HG03280 (cell line): ENCODE results near the gene THBS3.
"Not testable (repeated sequence)": the region's sequence is repeated elsewhere in the genome, so short reads cannot be mapped to it uniquely, and the experiment has no call there.

Source experiments
- ATAC-seq: cut with Tn5 transposase; IDR thresholded peaks from one replicate; pipeline ENCODE4 v1.9.1; 2021; ENCODE audit warnings: mild to moderate bottlenecking, moderate library complexity; ENCODE audit not compliant: unreplicated experiment

THBS3 gene

DNA sequence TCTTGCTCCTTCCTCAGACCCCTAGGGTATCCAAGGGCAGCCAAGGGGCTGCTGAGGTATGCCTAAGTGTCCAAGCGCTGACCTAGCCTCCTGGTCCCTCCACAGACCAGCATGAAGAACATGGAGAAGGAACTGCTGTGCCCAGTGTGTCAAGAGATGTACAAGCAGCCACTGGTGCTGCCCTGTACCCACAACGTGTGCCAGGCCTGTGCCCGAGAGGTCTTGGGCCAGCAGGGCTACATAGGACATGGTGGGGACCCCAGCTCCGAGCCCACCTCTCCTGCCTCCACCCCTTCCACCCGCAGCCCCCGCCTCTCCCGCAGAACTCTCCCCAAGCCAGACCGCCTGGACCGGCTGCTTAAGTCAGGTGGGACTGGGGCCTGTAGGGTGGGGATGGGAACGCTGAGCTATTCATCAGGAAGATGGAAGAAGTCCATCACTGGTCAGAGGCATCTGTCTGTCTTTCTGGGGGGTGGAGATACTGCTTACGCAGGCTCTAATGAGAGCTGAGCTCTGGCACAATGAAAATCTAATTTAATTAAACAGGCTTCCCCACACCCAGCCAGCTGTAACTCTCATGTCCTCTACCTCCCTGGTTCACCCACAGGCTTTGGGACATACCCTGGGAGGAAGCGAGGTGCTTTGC lies 32.3 kb downstream of the THBS3 start:
- ATAC-seq: no peak

DNA sequence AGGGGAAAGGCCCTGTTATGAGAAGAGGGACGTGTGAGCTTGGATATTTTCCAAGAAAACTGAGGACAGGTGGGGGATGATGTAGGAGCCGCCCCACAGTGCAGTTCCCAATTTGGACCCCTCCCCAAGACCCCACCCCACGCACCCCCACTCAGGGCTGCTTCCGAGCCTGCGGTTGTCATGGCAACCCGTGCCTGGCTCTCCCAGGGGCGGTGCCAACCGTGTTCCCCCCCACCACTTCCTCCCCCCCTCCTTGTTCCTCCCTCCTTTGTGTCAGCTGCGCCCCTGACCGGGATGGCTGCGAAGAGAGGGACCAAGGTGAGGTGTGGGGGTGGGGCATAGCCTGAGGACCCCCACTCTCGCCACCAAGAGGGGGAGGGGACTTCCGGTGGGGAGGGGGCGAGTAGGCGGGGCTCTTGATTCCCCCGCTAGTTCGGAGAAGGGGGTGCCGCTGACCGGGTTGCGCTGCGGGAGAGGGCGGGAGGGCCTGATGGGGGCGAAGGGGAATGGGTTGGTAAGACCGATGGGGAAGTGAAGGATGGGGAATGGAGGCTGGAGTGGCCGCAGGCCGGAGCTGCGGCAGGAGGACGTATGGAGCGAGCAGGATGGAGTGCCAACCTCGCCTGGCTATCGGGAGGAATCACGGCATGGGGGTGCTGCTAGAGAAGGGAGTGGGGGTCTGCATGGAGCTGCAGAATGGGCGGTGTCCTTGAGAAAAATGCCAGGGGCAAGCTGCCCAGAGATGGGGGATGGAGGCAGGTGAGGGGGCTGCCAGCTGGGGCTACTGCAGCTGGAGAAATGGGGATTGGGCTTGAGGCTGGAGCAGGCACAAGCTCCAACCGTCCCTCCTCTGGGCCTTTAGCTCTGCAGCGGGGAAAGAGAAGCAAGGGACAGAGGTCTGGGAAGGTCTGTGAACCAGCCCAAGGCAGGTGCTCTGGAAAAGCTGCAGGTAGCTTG lies 33.1 kb downstream of the THBS3 start:
- ATAC-seq: no peak

DNA sequence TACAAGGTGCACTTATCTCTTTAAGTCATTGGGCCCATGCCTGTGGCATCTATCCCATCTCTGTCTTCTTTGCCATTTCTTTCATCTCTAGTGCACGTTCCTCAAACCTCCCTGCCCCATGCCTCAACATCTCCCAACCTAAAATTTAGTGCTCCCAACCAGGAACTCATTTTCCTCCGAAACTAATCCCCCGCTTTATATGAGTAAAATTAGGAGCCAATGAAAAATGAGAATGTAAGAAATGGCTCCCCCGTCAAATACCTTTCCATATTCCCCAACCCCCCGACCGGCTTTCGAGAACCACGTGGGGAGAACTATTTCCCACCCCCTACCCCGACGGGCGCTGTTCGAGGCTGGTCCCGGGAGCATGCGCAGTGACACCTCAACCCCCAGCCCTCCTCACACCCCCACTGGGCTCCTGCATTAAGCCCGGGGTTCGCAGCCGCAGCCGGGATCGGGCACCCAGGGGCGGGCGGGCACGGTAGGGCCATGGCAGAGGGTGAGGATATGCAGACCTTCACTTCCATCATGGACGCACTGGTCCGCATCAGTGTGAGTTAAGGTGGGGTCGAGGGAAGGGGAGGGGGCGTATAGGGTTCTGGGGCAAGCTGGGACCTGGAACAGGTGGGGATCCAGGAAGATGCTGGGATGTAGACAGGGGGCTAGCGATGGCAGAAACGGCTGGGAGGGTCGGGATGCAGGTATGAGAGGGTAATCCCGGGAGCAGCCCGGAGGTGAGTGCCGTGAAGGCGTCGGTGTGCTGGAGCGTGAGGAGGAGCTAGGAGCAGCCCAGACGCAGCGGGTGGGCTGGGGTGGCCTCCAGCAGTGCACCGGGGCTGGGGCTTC lies 34.0 kb downstream of the THBS3 start, which contains the start of gene TRIM46:
Gene TRIM46 (plus strand): TSS at position 372 of the 846 bp plus-strand sequence. CDS start 118 bp downstream, at position 490.
- ATAC-seq: no peak

DNA sequence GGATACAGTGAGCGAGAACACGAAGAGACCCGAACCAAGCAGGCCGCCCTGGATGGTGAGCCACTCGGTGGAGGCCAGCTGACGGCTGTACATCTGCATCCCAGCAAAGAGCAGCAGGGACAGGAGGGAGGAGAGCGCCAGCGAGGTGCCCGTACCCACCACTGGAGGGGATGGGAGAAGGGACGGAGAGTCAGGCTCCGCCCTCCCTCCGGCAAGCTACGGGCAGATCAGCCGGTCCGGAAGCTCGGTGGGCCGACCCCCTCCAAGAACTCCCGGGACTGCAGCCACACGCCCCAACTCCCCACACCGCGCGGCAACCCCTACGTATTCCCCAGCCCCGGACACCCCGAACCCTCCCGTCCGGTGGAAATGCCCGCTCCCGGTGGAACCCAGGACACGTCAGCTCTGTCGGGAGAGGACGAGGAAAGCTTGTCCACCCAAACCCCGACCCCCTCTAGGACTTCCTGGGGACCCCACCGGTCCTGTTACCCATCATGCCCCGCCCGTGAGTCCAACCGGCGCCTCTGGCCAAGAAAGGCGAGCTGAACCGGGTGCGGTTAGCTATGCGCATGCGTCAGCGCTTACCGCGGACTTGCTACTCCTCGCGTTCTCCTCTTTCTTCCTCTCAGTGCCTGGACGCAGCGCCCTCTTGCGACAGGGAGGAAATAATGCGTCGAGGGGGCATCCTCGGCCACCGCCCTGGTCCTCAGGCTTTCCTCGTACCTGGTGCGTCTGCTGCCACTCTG lies 34.8 kb downstream of the THBS3 start, which contains the start of gene KRTCAP2:
Gene KRTCAP2 (minus strand): TSS at position 573 of the 746 bp plus-strand sequence. CDS start 80 bp downstream, at position 493.
- ATAC-seq: peak; percentile 80

DNA sequence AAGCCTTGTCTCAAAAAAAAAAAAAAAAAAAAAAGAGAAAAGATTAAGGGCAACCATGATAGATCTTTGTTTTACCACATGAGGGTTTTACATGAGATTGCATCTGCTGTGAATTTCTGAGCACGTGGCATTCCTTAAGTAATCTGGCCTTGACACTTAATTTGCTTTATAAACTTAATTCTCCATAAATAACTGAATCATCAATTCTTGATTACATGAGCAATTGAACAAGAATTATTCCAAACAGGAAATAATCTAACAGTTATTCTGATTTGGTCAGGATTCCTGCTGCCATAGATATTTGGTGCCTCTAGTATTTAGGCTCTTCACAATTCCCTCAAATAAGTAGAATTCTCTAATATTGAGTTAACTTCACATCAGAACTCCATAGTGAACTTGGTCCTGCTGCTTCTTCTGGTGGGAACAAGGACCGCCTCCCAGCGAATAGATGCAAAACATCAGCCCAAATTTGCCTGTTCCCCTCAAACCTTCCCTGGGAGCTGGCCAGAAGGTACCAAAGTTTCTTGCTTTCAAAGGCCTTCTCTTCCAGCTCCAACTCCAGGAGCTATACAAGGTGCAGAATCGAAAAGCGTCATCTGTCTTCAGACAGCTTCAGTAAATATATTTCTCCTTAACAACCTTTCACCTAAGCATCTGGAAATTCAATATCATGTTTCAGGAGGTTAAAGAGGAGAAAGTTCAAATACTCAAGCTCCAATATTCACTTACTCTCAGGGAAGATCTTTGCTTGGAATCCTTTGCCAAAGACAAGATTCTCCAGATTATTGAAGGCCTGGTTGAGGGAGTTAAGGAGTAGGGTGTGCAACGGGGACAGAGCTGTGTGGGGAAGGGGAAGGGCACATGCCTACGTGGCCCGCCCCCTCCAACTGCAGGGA lies 35.6 kb downstream of the THBS3 start:
- peak; percentile 17 for ATAC-seq

DNA sequence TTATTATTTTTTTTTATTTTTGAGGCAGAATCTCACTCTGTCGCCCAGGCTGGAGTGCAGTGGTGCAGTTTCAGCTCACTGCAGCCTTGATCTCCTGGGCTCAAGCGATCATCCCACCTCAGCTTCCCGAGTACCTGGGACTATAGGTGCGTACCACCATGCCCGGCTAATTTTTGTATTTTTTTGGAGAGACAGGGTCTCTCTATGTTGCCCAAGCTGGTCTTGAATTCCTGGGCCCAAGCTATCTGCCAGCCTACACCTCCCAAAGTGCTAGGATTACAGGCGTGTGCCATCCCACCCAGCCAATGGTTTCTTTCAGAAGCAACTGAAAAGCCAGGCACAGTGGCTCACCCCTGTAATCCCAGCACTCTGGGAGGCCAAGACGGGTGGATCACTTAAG lies 36.9 kb downstream of the THBS3 start:
- ATAC-seq: no peak

DNA sequence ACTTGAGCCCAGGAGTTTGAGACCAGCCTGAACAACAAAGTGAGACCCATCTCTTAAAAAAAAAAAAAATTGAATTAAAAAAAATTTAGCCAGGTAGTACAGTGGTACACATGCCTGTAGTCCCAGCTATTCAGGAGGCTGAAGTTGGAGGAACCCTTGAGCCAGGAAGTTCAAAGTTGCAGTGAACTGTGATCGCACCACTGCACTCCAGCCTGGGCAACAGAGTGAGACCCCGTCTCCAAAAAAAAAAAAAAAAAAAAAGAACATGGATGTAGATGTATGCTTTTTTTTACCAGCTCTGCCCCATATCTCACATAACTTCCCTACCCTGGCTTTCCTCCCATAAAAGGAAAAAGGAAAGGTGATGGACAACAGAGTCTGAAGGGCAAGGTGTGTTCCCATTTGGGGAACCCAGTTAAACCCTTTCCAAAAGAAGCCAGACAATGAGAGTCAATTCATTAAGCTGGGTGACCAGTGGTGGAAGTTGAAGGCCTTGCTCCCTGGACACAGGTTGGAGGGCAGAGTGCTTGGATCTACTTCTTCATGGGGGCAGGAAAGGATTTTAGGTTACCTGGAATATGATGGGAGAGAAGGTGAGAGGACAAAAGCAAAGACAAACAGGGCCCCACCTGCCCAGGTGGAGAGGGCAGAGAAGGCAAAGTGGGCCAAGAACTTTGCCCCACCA lies 37.5 kb downstream of the THBS3 start:
- no peak for ATAC-seq

DNA sequence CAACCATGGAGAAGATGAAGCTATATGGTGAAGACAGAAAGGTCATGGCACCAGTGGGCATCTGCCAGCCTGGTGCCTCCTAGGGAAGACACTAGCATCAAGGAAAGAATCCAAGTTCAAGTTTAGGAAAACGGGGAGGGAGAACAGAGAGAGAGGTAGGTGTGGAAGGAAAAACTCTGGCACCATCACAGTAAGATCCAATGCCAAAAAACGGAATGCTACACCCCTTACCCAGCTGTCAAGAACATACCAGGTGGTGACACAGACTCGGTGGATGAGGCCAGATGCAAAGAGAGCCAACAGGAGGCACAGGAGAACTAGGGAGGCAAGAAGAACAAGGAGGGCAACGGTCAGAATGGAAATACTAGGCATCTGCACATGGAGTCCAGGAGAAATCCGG lies 38.2 kb downstream of the THBS3 start:
- ATAC-seq: no peak

DNA sequence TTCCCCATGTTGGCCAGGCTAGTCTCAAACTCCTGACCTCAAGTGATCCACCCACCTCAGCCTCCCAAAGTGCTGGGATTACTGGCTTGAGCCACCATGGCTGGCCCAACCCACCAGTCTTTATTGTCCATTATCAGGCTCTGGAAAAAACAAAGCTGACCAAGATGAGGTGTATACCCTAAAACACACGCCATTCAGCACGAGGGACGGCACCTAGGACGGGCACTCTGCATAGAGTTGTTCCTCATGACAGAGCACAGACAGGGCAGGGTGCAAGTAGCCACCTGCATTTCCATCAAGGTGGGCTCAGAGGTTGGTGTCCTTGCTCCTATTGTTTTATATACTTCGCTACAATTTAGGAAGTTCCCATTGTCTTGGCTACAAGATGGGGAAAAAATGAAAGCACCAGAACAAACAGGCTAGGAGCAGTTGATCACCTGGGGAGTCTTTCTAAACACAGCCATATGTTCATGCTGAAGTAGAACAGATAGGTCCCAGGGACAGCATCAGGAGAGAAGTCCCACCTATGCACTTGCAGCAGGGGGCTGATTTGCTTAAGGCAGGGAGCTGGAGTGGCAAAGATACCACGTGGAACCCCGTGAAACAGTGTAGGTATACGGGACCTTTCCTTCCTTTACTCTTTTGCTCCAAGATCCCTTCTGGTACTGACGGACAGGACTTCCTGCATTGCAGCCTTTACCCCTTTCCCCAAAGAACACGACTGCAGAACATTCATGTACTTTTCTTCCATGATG lies 39.1 kb downstream of the THBS3 start:
- no peak for ATAC-seq

DNA sequence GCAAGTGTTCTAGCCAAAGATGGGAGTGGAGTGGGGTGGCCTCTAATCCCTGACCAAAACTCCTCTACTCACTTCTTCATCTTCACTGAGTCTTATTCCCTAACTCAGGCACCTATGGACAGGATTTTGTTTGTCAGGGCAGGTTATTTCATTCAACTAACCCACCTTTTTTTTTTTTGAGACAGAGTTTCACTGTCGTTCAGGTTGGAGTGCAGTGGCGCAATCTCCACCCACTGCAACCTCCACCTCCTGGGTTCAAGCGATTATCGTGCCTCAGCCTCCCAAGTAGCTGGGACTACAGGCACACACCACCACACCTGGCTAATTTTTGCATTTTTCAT lies 39.6 kb downstream of the THBS3 start:
- ATAC-seq: not testable (repeated sequence)

DNA sequence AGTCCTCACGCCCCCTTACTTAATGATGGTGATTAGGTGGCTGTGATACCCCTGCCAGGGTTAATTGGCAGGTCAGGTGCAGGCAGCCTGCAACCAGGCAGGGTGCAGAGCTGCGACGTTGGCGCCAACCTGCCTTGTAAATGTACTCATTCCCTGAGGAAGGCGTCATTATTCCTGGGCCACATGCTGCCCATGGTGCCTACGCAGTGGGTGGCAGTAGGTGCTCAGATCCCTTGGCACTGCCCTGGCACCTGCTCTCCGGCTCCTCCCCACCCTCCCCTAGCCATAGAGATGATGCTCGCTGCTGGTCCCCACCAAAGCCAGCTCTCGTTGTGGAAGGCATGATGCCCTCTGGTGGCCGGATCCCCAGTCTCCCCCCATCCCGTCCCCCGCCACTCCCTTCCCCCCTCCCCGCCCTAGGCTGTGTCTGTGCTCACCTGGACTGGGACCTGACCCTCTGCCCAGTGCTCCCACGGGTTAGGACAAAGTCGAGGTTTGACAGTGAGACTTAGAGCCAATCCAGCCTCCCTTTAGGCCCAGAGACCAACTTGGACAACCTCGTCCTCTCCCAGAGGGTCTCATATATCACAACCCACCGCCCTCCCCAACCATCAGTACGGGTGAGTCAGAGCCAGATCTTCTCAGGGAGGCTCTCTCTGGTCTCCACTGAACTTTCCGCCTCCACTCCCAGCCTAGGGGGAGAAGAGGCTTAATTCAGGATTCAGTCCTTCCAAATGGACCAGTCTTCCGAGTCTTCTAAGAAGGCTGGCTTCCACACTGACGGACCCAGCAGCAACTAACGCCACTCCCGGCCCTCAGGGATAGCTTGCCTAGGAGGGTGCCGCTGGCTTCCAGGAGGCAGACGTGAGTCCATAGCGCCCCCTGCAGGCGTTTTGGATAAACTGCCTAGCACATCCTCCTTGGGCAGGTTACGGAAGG lies 40.3 kb downstream of the THBS3 start:
- ATAC-seq: no peak

DNA sequence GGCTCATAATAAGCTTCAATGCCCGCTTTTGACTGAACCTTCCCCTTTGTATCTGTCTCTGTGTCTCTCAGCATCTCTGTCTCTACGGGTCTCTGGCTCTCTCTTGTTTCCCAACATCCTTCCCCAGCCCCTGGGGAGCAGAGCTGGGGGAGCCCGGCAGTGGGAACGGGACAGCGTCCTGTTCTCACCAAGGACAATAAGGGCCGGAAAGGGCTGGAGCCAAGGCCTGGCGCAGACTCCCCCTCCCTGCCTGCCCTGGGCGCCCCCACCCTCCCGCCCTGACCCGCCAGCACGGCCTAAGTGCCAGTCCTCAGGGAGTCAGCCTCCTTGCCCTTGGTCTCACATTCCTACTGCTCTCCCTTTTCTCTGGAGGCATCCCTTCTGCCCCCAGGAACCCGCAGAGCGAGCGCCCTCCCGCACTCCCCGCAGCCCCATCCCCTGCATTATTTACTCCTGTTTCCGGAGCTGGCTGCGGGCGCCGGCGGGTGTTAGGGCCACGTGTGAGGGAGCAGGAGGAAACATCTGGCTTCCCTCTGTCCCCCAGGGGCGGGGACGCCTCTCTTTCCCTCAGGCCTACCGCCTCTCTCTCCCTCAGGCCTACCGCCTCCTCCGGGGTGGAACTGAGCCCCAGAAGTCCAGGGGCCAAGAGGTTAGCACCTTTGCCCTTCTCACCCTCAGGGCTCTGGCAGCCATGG lies 41.1 kb downstream of the THBS3 start:
- no peak for ATAC-seq

DNA sequence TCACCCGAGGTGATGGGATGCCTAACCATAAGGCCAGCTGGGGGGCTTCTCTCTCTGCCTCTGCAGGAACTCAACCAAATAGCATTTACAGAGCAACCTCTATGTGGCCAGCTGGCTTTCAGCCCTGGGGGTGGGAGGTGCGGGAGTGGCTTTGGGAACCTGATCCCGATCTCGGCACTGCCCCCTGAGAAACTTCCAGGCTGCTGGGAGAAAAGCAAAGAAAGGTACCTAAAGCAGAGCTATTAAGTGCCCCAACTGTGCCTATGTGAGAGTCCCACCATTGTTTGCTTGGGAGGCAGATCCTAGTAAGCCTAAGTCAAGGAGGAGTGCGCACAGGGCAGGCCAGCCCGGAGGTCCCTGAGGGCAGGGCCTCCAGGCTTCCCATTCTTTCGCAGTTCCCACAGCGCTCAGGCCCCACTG lies 41.6 kb downstream of the THBS3 start:
- no peak for ATAC-seq

DNA sequence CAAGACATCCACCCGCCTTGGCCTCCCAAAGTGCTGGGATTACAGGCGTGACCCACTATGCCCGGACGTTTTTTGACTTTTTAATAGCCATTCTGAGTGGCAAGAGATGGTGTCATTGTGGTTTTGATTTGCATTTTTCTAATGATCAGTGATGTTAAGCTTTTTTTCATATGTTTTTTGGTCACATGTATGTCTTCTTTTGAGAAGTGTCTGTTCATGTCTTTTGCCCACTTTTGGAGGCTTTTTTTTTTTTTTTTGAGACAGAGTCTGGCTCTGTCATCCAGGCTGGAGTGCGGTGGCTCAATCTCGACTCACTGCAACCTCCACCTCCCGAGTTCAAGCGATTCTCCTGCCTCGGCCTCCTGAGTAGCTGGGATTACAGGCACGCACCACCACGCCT lies 43.1 kb downstream of the THBS3 start:
- ATAC-seq: not testable (repeated sequence)

DNA sequence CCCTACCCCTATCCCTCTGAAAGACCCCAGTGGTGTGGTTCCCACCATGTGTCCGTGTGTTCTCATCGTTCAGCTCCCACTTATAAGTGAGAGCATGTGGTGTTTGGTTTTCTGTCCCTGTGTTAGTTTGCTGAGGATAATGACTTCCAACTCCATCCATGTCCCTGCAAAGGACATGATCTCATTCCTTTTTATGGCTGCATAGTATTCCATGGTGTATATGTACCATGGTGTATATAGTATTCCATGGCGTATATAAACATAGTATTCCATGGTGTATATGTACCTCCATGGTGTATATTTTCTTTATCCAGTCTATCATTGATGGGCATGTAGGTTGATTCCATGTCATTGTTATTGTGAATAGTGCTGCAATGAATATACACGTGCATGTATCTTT lies 43.9 kb downstream of the THBS3 start:
- not testable (repeated sequence) for ATAC-seq

DNA sequence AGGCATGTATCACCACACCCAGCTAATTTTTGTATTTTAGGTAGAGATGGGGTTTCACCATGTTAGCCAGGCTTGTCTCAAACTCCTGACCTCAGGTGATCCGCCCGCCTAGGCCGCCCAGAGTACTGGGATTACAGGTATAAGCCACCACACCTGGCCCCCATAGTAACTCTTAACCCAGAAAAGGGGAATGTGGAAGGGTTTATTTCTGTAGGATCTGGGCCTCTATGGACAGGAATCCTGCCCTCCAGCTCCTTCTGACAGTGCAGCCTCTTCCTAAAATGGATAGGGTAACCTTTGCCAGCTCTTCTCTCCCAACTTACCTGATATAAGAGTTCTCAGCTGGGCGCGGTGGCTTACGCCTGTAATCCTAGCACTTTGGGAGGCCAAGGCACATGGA lies 45.1 kb downstream of the THBS3 start:
- not testable (repeated sequence) for ATAC-seq
